Epithelial cell of esophagus (primary cell): ENCODE measurements around the gene ATP6V1F.

Source experiments
- DNase-seq: peaks from one replicate; pipeline ENCODE4 v3.0.0; 2010; ENCODE audit warnings: low read depth
- H3K4me3 ChIP-seq: 2 replicates; pipeline ENCODE4 v1.5.1; 2011; ENCODE audit warnings: mild to moderate bottlenecking, low read length, control low read depth
- CTCF ChIP-seq: IDR thresholded peaks from 2 replicates; pipeline ENCODE4 v1.5.1; 2011; ENCODE audit warnings: low read depth, mild to moderate bottlenecking, low read length, control low read depth, inconsistent platforms; ENCODE audit not compliant: insufficient read depth; ENCODE audit errors: missing control alignments

Gene ATP6V1F

GRCh38 chr7:128826916-128827247, 35.8 kb upstream of the ATP6V1F start:
- no peak overlapping the region for H3K4me3 ChIP-seq
- no peak for DNase-seq
- TF ChIP-seq CTCF = no peak

- no peak overlapping the region for H3K4me3 ChIP-seq
- peak; percentile 45 for DNase-seq
- no peak for TF ChIP-seq CTCF
These were observed 35.3 kb upstream of the ATP6V1F start for GRCh38 chr7:128827248-128827958.

- TF ChIP-seq CTCF = no peak
- no peak overlapping the region for H3K4me3 ChIP-seq
- DNase-seq = peak; percentile 28
These were observed 34.5 kb upstream of the ATP6V1F start for GRCh38 chr7:128827971-128828711.

GRCh38 chr7:128829391-128830166, 33.1 kb upstream of the ATP6V1F start:
- peak overlapping the region; percentile 18 for H3K4me3 ChIP-seq
- no peak for TF ChIP-seq CTCF
- no peak for DNase-seq

- peak within 1 kb of the TSS; percentile 21 for H3K4me3 ChIP-seq
- peak; percentile 45 for DNase-seq
- TF ChIP-seq CTCF = no peak
These were observed 32.2 kb upstream of the ATP6V1F start, which contains the start of gene FLNC for GRCh38 chr7:128830231-128831177. TSS of gene FLNC (plus strand) at chr7:128830406. CDS start at chr7:128830638, 232 bp downstream.
